B cell (primary cell): ENCODE data around the gene AOAH.

ENCODE experiments used
- EZH2 ChIP-seq: IDR thresholded peaks from 2 replicates; pipeline ENCODE4 v1.6.1; 2012; ENCODE audit warnings: borderline replicate concordance, low read depth, mild to moderate bottlenecking, moderate library complexity, low read length; ENCODE audit not compliant: insufficient read depth, poor library complexity, severe bottlenecking
- TF ChIP-seq, protein P1 (sequence below): fragments of 200-600 bp; IDR thresholded peaks from one replicate; pipeline ENCODE4 v1.8.0; 2022; ENCODE audit warnings: antibody characterized with exemption, mild to moderate bottlenecking

DNA sequence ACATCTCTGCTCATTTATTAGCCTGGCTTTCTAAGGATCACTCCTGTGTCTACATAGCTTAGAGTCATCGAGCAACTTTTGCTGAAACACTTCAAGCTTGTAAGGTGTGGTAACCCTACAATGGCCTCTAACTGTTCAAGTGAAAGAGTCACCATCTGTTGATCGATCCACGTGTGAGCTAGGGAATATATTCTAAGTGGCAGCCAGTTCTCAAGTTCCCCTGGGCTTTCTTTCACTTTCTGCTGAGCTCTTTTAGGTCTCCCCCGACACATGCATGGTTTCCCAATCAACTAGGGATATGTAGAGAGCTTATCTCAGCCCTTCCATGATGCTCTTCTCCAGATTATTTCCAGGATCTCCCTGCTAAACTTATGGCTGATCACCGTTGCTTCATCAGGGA lies 15.5 kb downstream of the AOAH start:
- TF ChIP-seq, protein P1, sequence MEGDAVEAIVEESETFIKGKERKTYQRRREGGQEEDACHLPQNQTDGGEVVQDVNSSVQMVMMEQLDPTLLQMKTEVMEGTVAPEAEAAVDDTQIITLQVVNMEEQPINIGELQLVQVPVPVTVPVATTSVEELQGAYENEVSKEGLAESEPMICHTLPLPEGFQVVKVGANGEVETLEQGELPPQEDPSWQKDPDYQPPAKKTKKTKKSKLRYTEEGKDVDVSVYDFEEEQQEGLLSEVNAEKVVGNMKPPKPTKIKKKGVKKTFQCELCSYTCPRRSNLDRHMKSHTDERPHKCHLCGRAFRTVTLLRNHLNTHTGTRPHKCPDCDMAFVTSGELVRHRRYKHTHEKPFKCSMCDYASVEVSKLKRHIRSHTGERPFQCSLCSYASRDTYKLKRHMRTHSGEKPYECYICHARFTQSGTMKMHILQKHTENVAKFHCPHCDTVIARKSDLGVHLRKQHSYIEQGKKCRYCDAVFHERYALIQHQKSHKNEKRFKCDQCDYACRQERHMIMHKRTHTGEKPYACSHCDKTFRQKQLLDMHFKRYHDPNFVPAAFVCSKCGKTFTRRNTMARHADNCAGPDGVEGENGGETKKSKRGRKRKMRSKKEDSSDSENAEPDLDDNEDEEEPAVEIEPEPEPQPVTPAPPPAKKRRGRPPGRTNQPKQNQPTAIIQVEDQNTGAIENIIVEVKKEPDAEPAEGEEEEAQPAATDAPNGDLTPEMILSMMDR = no peak
- no peak for TF ChIP-seq EZH2
